PFSK-1 (cell line): Measurements from ENCODE around the gene TENT5C.

ENCODE experiments used
- FOXP2 ChIP-seq: optimal IDR thresholded peaks from 2 replicates; pipeline ENCODE3; 2011; ENCODE audit warnings: borderline replicate concordance, control low read depth, inconsistent platforms; ENCODE audit not compliant: insufficient read depth; ENCODE audit errors: extremely low read length, extremely low read depth
- POLR2AphosphoS5 ChIP-seq: IDR thresholded peaks from 2 replicates; pipeline ENCODE4 v1.6.1; 2012; ENCODE audit warnings: low read depth, mild to moderate bottlenecking, control low read depth, low read length, moderate library complexity
- REST ChIP-seq, 2 experiments: IDR thresholded peaks; 2 replicates each; pipeline versions ENCODE4 v1.6.1 to v1.8.0; 2011 to 2012; ENCODE audit warnings: low read depth in 2 of 2, low read length in 2 of 2, control low read depth in 1 of 2, inconsistent platforms in 1 of 2, mild to moderate bottlenecking in 1 of 2, moderate library complexity in 1 of 2; ENCODE audit not compliant: insufficient read depth in 1 of 2
- SIN3A ChIP-seq: IDR thresholded peaks from 2 replicates; pipeline ENCODE4 v1.6.1; 2012; ENCODE audit warnings: mild to moderate bottlenecking, low read length, moderate library complexity, borderline replicate concordance; ENCODE audit not compliant: insufficient read depth
- TAF1 ChIP-seq: IDR thresholded peaks from 2 replicates; pipeline ENCODE4 v1.6.1; 2012; ENCODE audit warnings: low read length, control low read depth, borderline replicate concordance; ENCODE audit not compliant: insufficient read depth

The TENT5C gene

GRCh38 chr1:117565745-117566455 is 39.9 kb upstream of the TENT5C start:
- TF ChIP-seq SIN3A (no peak), REST (IDR thresholded peaks at IDR 0.05; ENCODE audit: insufficient read depth in 1 of 2, low read depth in 2 of 2, low read length in 2 of 2) (no peak), TAF1 (no peak), FOXP2 (no peak), POLR2AphosphoS5 (no peak)

- TF ChIP-seq SIN3A = no peak
- no peak for TF ChIP-seq POLR2AphosphoS5
- no peak for TF ChIP-seq REST (IDR thresholded peaks at IDR 0.05; ENCODE audit: insufficient read depth in 1 of 2, low read depth in 2 of 2, low read length in 2 of 2)
- no peak for TF ChIP-seq FOXP2
- no peak for TF ChIP-seq TAF1
Observed at GRCh38 chr1:117566556-117566955, 39.3 kb upstream of the TENT5C start.

GRCh38 chr1:117567435-117567834 is 38.4 kb upstream of the TENT5C start:
- TF ChIP-seq POLR2AphosphoS5 (no peak), SIN3A (no peak)

GRCh38 chr1:117567976-117568375 is 37.9 kb upstream of the TENT5C start:
- TF ChIP-seq SIN3A (no peak), POLR2AphosphoS5 (no peak), TAF1 (no peak), FOXP2 (no peak), REST (IDR thresholded peaks at IDR 0.05; ENCODE audit: insufficient read depth in 1 of 2, low read depth in 2 of 2, low read length in 2 of 2) (no peak)

GRCh38 chr1:117568999-117569398 is 36.8 kb upstream of the TENT5C start:
- no peak for TF ChIP-seq SIN3A
- no peak for TF ChIP-seq FOXP2
- TF ChIP-seq TAF1 = no peak
- no peak for TF ChIP-seq REST (IDR thresholded peaks at IDR 0.05; ENCODE audit: insufficient read depth in 1 of 2, low read depth in 2 of 2, low read length in 2 of 2)
- no peak for TF ChIP-seq POLR2AphosphoS5
